Stomach (tissue), 9 donors: ENCODE measurements around the gene MAB21L4. TPM values are rescaled to one million over a fixed set of nuclear protein-coding genes. Genes with fewer than 3 reads are reported as not detected.

ENCODE experiments used
- DNase-seq, 2 donors: peaks; one replicate each; pipeline versions ENCODE4 v3.0.0 to v3.0.0-alpha.2; 2013 to 2019
- H3K27ac ChIP-seq, 5 donors: fragments of 200-600 bp in 4 of 5; sonication (generic) in 4 of 5; one replicate each; pipeline ENCODE4 v1.5.1; 2013 to 2019; ENCODE audit warnings: mild to moderate bottlenecking in 1 of 5, moderate library complexity in 1 of 5
- H3K27me3 ChIP-seq, 3 donors: fragments of 200-600 bp; sonication (generic); one replicate each; pipeline ENCODE4 v1.5.1; 2017 to 2019; ENCODE audit warnings: mixed run types in 1 of 3
- H3K36me3 ChIP-seq, 4 donors: fragments of 200-600 bp; sonication (generic); 1 replicate in 3 of 4; 2 replicates in 1 of 4; pipeline ENCODE4 v1.5.1; 2016 to 2019
- H3K4me1 ChIP-seq, 4 donors: fragments of 200-600 bp; sonication (generic); one replicate each; pipeline ENCODE4 v1.5.1; 2016 to 2019
- H3K4me3 ChIP-seq, 4 donors: fragments of 200-600 bp; sonication (generic) in 3 of 4; one replicate each; pipeline ENCODE4 v1.5.1; 2016 to 2019; ENCODE audit warnings: mild to moderate bottlenecking in 1 of 4
- H3K9me3 ChIP-seq, 4 donors: fragments of 200-600 bp; sonication (generic); one replicate each; pipeline ENCODE4 v1.5.1; 2016 to 2019
- CTCF ChIP-seq, 7 experiments: fragments of 450-650 bp in 4 of 7; fragments of 200-600 bp in 3 of 7; sonication (generic) in 3 of 7; IDR thresholded peaks; one replicate each; pipeline ENCODE4 v1.5.1; 2016 to 2019; ENCODE audit warnings: antibody characterized with exemption in 7 of 7, control low read depth in 2 of 7, mild to moderate bottlenecking in 1 of 7
- EP300 ChIP-seq: sonication (generic); formaldehyde crosslinking; IDR thresholded peaks from one replicate; pipeline ENCODE4 v1.6.1; 2017; ENCODE audit warnings: antibody characterized with exemption
- POLR2A ChIP-seq, 4 donors: fragments of 450-650 bp; IDR thresholded peaks; one replicate each; pipeline ENCODE4 v1.6.1; 2016; ENCODE audit warnings: antibody characterized with exemption in 4 of 4, control low read depth in 2 of 4, mild to moderate bottlenecking in 1 of 4, moderate library complexity in 1 of 4
- POLR2AphosphoS5 ChIP-seq, 3 donors: sonication (generic); formaldehyde crosslinking; IDR thresholded peaks; one replicate each; pipeline ENCODE4 v1.6.1; 2016; ENCODE audit warnings: antibody characterized with exemption in 3 of 3
- WGBS, 5 donors: extraction: QIAGEN DNeasy Blood & Tissue Kit in 3 of 5; methylation state at CpG; one replicate each; pipeline versions ENCODE4 v1.1.5 to v1.1.7; 2013 to 2018; 5-methylcytosine and 5-hydroxymethylcytosine counted together
- intact Hi-C: fragments of 100-400 bp; cut with DNase I; formaldehyde crosslinking; loops from one replicate; pipeline ENCODE4 v1.15.1; 2023; ENCODE audit warnings: low total_unique reads
- polyA plus RNA-seq, 3 donors: library from polyadenylated mRNA; stranded (reverse); fragments of 200-250 nt; gene quantifications; one replicate each; pipeline ENCODE4 v1.2.3, GENCODE V29; 2013
- total RNA-seq, 5 donors: library from RNA; depleted of rRNA; stranded (reverse); fragments of >200 nt; gene quantifications; one replicate each; pipeline versions ENCODE4 v1.1.0 to v1.2.3, GENCODE V29; 2014 to 2016
- donor health status: healthy with polysubstance abuse.
- donor health status: Bipolar disorder and iron deficiency.
- donor health status: healthy.

MAB21L4 gene
- total and polyA plus RNA-seq, 8 donors: 0.45 to 48.9 (median 5.4) TPM; not detected in 2

GRCh38 chr2:240914645-240915525 lies 18.9 kb upstream of the MAB21L4 start:
- peaks cover 18 to 51% (median 40%) of the 10 kb centered on the region in 4 donors for H3K4me1 ChIP-seq
- H3K27ac ChIP-seq: no peak overlapping the region
- no peak overlapping the region for H3K4me3 ChIP-seq
- intact Hi-C loops: no loop called here
- no peaks in the 10 kb centered on the region for H3K9me3 ChIP-seq
- TF ChIP-seq EP300 (no peak), POLR2A (IDR thresholded peaks at IDR 0.05) (no peak), POLR2AphosphoS5 (IDR thresholded peaks at IDR 0.05) (no peak), CTCF (IDR thresholded peaks at IDR 0.05) (peak in 2 of 7 experiments; percentile 0 to 24)
- H3K27me3 ChIP-seq: peaks cover 0 to 62% (median 27%) of the 10 kb centered on the region in 3 donors
- no peaks in the 10 kb centered on the region for H3K36me3 ChIP-seq
- WGBS, 5 donors: 50 to 70% (median 57%) methylated on average over 10 to 25 of the region's 25 CpGs
- DNase-seq: no peak

GRCh38 chr2:240913810-240914644 lies 18.1 kb upstream of the MAB21L4 start:
- peak overlapping the region in 3 of 5 donors; percentile 42 to 45 (median 42) for H3K27ac ChIP-seq
- WGBS, 5 donors: 24 to 34% (median 30%) methylated on average over 16 to 36 of the region's 36 CpGs
- no peaks in the 10 kb centered on the region for H3K36me3 ChIP-seq
- H3K9me3 ChIP-seq: no peaks in the 10 kb centered on the region
- intact Hi-C loops: no loop called here
- H3K4me3 ChIP-seq: no peak overlapping the region
- DNase-seq: peak; percentile 70 to 83
- H3K4me1 ChIP-seq: peaks cover 18 to 57% (median 43%) of the 10 kb centered on the region in 4 donors
- peak in 5 of 7 experiments; percentile 59 to 92 (median 78) for TF ChIP-seq CTCF (IDR thresholded peaks at IDR 0.05)
- no peak for TF ChIP-seq EP300
- H3K27me3 ChIP-seq: peaks cover 0 to 69% (median 27%) of the 10 kb centered on the region in 3 donors

GRCh38 chr2:240912878-240913809 lies 17.2 kb upstream of the MAB21L4 start:
- WGBS, 5 donors: 76 to 84% (median 81%) methylated on average over 18 to 21 of the region's 21 CpGs
- no peak for TF ChIP-seq EP300
- TF ChIP-seq POLR2A (IDR thresholded peaks at IDR 0.05): no peak
- TF ChIP-seq POLR2AphosphoS5 (IDR thresholded peaks at IDR 0.05): no peak
- TF ChIP-seq CTCF (IDR thresholded peaks at IDR 0.05): no peak
- H3K27ac ChIP-seq: peak overlapping the region in 3 of 5 donors; percentile 42 to 45 (median 42)
- H3K36me3 ChIP-seq: no peaks in the 10 kb centered on the region
- peaks cover 18 to 57% (median 43%) of the 10 kb centered on the region in 4 donors for H3K4me1 ChIP-seq
- no peak for DNase-seq
- H3K4me3 ChIP-seq: no peak overlapping the region
- intact Hi-C loops: no loop called here
- H3K9me3 ChIP-seq: no peaks in the 10 kb centered on the region
- H3K27me3 ChIP-seq: peaks cover 0 to 69% (median 27%) of the 10 kb centered on the region in 3 donors
